GM18498 (cell line): ENCODE results near the gene LRRC8B.
"Not testable (repeated sequence)": the region's sequence is repeated elsewhere in the genome, so short reads cannot be mapped to it uniquely, and the experiment has no call there.

ENCODE experiments used
- ATAC-seq: cut with Tn5 transposase; IDR thresholded peaks from one replicate; pipeline ENCODE4 v1.9.1; 2021; ENCODE audit warnings: mild to moderate bottlenecking, moderate library complexity; ENCODE audit not compliant: unreplicated experiment

LRRC8B gene

DNA sequence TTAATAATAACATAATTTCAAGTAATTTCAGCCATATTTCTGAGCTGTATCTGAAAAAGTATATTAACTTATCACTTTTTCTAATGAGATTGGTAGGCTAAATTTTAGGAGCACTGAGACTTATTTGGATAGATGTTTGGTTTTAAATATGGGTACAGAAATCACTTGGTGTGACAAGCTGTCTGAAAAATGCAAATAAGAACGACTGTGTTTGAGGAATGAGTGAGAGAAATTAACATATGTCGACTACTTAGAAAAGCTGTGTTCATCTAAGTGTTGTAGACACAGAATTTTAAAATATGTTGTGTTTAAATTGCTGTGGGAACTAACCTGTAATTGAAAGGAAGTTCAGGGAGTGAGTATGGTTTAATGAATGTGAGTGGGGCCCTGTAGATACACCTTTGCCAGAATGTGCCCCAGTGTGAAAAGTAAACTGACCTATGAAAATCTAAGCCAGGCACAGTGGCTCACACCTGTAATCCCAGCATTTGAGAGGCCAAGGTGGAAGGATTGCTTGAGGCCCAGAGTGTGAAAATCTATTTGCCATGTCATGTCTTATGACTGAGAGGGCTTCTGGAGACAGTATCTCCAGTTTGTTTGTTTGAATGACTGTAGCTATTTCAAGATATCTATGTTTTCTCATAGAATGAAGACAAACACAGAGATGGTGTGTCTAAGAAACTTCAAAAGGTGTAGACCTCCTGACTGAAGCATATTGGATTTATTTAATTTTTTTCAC lies 54.5 kb downstream of the LRRC8B start:
- ATAC-seq: no peak

DNA sequence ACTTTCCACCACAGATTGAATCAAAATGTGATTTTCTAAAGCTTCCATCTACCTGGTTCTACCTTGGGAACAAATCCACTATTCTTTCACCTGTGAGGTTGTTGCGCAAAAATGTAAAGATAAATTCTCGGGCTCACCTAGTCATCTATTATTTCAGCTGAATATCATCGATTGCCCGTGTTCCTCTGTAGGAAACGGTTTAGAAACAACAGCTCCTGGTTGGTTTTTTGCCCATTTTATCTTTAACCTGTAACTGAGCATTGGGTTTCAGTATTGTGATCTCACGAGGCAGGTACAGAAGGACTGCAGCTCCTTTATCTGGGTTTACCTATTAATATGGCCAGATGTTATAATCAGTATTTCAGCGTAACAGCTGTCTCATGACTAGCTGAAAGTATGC lies 55.4 kb downstream of the LRRC8B start:
- ATAC-seq: no peak

DNA sequence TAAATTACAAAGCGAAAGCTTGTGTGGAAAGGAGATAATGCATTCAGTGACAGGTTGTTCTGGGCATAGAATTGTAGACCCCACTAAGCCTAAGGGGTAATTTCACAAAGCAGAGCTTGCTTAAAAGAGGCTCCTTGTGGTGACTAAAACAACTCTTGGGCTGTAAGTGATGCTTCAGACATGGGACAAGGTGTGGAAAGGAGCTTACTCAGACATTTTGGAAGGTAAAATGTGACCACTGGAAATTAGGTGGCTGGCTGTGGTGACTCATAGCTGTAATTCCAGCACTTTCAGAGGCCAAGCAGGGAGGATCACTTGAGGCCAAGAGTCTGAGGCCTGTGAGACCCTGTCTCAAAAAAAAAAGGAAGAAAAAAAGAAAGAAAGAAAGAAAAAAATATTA lies 57.2 kb downstream of the LRRC8B start:
- ATAC-seq: no peak

DNA sequence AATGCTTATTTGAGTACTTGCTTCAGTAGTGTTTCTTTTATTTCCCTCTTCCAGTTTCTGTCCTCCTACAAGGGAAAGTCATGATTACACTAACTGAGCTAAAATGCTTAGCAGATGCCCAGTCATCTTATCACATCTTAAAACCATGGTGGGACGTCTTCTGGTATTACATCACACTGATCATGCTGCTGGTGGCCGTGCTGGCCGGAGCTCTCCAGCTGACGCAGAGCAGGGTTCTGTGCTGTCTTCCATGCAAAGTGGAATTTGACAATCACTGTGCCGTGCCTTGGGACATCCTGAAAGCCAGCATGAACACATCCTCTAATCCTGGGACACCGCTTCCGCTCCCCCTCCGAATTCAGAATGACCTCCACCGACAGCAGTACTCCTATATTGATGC lies 57.9 kb downstream of the LRRC8B start:
- ATAC-seq: no peak

DNA sequence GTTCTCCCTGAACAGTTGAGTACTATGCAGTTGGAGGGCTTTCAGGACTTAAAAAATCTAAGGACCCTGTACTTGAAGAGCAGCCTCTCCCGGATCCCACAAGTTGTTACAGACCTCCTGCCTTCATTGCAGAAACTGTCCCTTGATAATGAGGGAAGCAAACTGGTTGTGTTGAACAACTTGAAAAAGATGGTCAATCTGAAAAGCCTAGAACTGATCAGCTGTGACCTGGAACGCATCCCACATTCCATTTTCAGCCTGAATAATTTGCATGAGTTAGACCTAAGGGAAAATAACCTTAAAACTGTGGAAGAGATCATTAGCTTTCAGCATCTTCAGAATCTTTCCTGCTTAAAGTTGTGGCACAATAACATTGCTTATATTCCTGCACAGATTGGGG lies 59.6 kb downstream of the LRRC8B start:
- ATAC-seq: no peak

DNA sequence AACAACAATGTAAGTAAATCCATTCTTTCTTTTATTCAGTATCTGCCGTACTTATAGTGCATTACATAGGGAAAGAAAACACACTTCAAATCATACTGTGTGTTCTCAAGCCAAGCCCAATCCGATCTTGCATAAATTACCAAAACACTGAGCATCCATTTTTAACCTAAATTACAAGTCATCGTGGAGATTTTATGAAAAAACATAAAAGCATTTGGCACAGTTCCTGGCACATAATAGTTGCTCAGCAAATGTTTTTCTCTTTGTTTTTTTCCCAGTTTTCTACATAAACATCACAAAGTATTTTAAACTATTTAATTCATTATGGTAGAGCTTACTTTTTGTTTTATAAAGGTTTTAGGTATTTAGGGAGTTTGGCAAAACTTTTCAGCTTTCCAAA lies 60.2 kb downstream of the LRRC8B start:
- no peak for ATAC-seq

DNA sequence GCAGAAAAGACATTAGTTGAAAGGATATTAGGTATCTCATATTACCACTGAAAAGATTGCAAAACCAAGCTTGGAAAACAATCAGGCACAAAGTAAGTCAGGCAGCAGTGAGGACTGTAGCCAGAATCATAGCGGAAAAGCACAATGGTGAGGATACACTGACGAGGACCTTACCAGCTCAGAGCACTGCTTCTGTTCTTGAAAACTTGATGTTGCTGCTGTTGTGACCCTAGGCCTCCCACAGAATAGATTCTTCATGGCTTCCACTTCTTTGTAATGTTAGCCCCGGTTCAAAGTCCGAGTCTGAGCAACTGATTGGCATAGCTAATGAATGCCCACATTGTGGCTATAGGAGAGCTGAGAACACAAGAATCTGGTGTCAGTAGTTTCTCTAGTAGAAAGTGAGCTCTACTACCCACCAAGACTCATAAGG lies 63.1 kb downstream of the LRRC8B start:
- no peak for ATAC-seq

DNA sequence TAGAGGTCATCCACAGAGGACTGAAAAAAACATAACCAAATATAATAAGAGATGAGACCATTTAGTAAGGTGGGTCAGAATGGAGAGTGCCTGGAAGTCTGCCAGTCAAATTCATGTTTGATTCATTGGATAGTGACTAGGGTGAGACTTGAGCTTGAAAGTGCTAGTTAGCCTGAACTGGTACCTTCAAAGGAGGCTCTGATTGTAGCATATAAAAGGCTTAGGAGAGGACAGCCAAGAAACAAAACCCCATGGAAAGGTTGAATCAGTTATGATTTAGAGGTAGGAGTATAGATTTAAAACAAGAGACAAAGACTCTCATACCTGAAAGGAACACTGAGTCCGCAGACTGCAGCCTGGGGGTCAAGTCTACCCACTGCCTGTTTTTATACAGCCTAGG lies 63.9 kb downstream of the LRRC8B start:
- no peak for ATAC-seq

DNA sequence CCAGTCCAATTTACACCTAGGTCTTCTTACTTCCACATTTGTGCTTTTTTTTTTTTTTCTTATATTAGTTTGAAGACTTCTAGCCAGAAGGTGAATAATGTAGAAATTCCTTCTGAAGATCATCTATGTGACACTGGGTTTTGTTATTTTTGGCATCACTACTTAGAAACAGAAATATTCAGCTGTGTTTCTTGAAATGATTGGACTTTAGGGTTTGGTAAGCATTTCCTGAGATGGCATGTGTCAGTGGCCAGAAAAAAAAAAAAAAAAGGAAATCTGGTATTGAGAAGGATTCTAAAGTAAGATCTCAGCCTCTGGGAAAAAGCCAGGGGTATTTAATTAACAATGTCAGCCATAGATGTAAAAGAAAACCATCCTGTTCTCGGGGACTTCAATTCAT lies 64.9 kb downstream of the LRRC8B start:
- no peak for ATAC-seq

DNA sequence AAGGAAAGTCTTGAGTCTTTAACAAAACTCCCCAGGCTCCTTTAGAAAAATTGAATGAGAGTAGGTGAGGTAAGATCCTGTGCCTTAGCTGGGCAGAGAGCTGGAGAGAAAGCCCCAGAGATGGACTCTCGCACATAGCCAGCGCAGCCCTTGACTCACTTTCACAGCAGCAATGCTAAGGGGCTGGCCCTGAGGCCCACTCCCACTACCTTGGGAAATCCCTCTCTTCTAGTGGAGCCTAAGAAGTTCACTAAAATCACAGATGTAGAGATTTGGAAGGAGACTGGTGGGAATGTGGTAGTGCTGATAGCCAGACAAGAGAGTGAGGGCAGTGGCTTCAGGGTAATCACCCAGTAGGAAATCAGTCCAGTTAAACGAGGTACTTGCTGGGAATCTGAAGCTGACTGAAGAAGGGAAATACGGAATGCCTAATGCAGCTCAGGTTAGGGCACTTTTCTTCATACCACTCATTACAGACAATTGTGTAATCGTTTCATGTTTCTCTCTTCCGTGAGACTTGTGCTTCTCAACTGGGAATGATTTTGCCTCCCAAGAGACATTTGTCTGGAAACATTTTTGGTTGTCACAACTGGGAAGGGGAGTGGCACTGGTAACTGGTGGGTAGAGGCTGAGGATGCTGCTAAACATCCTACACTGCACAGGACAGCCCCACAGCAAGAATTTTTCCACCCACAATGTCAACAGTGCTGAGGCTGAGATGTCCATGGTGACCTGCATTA lies 65.9 kb downstream of the LRRC8B start:
- no peak for ATAC-seq

DNA sequence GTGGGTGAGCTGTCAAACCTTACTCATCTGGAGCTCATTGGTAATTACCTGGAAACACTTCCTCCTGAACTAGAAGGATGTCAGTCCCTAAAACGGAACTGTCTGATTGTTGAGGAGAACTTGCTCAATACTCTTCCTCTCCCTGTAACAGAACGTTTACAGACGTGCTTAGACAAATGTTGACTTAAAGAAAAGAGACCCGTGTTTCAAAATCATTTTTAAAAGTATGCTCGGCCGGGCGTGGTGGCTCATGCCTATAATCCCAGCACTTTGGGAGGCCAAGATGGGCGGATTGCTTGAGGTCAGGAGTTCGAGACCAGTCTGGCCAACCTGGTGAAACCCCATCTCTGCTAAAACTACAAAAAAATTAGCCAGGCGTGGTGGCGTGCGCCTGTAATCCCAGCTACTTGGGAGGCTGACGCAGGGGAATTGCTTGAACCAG lies 68.3 kb downstream of the LRRC8B start:
- not testable (repeated sequence) for ATAC-seq

DNA sequence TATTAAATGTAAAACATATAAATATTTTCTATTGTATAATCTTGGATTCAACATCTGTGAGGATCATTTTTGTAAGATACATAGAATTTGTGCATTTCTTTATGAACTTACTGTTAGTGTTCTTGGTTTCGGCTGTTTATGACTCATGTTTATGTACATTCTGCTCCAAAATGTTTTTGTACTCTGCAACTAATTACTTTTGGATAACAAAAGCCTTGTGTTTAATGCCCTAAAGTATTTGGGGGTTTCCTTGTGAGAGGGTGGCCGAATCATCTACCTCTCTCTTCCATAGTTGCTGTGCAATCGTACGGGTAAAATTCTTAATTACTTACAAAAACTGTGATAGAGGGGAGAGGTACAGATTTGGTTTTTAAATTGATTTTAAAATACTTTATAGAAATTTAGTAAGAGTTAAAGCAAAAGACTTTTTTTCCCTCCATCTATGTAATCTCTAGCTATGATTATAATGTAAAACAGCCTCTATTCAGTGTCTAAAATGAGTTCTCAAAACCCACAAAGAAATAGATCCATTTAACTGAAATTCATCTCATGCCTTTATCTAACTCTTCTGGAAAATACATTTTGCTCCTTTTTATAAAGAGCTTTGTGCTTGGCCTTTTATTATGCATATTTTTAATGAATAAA lies 69.6 kb downstream of the LRRC8B start:
- no peak for ATAC-seq

DNA sequence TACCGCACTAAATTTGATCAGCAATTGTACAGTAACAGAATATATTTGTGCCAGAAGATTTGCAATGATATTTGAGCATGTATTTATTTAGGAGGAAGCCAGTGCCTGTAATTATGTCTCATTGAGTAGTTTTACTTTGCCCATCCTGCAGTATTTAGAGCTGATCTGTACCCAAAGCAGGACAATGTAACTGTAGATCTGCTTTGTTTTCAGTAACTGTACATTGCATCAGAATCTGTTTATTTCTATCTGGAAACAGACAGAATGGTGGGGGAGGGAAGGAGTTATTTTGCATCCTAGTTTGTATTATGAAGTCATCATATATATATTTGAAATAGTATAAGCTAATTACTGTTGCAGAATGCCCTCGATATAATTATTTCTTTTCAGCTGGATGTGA lies 72.1 kb downstream of the LRRC8B start:
- ATAC-seq: no peak

DNA sequence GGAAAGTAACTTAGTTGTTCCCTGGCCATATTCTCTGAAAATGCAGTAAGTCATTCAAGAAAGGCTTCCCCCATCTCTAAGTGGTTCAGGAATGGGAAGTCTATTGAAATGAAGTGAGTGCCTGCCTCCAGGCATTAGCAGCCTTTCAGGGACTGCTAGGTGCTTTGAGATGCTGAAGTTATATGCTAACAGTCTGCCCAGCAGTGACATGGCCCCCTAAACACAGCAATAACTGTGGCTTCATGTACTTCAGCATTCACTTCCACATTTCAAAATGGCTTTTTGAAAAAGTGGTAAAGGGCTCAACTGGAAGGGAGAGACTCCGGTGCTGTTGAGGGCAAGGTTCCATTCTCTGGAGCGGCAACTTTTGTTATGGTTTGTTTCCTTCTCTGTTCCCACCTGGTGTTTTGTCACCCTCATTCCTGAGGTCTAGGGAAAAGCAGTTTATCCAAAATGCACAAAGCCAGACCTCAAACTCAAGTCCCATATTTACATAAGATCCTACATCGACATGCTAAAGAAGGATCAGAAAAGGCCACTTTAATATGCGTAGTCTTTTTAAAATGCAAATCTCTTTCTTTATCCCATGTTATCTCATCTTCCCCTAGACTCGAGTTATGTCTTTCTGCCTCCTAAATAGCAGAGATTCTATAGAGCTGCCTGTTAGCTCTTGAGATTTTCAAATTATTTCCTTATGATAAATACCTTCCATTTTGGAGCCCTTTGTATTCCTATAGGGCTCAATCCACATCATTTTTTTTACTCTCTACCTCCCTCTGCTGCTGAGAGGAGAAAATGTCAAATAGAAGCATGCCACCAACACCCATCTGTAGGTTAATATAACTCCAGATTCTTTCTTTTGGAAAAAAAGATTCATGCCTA lies 74.1 kb downstream of the LRRC8B start:
- ATAC-seq: peak; percentile 59

DNA sequence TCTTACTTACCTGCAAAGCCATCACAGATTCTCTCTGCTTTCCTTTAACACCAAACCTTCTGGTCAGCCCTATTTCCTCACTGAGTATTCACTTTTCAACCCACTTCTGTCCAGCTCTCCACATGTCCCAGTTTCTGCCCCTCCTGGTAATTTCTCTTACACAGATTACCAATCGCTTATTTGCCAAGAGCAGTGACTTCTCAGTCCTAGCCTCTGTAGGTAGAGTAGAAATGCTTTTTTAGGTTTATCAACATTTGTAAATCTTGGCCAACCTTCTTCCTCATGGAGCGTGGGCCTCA lies 74.7 kb downstream of the LRRC8B start:
- ATAC-seq: no peak

DNA sequence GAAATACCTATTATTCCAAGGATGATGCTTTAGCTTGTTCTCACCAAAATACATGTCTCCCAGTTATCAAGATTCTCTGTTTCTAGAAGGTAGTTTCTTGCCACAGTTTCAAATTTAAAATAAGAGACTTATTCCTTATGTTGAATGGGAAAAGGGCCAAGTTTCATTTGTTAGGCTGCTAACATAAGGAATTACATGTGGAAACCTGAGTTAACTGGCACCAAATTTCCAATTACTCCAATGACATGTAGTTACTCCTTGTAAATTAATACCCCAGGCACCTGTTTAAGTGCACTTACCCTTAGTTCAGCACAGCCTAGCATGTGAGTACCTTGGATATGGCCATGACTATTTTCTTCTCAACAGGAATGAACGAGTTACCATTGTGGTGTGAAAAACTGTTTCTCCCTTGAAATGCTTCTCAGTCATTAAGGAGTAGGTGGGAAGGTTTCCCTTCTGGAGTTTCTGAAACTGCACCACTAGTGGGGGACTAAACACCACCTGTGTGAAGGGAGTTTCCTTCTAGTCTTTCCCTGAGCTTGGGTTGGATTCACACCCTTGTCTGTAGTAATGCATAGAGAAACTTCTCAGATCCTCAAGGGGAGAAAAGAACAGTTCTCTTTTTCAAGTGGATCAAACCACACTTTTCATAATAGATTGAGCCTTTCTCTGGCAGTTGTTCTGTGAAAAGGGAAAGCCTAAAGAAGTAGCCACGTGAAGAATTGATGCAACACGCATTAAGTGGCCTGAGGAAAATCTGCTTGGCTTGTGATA lies 76.0 kb downstream of the LRRC8B start:
- no peak for ATAC-seq

DNA sequence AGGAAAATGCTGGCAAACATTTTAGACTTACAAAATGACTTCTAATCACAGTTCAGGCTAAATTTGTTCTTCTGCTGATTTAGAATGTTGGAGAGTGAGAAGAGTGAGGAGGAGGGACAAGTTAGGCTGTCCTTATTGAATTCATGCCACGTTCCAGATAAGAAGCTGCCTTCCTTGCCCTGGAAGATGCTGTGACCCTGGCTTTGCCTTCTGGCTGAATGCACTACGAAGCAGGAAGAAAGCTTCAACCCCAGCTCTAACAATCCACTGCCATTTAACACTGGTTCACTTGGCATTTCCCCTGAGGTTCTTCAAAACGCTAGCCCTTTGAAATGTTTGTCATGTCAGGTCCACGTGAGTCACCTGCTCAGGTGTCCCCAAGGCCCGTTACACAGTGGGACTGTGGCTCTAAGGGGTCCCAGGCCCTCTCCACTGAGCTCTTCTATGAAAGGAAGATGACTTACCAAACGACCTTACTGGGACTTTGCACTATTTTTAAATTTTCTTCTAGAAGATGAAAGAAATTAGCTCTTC lies 78.3 kb downstream of the LRRC8B start:
- ATAC-seq: no peak

DNA sequence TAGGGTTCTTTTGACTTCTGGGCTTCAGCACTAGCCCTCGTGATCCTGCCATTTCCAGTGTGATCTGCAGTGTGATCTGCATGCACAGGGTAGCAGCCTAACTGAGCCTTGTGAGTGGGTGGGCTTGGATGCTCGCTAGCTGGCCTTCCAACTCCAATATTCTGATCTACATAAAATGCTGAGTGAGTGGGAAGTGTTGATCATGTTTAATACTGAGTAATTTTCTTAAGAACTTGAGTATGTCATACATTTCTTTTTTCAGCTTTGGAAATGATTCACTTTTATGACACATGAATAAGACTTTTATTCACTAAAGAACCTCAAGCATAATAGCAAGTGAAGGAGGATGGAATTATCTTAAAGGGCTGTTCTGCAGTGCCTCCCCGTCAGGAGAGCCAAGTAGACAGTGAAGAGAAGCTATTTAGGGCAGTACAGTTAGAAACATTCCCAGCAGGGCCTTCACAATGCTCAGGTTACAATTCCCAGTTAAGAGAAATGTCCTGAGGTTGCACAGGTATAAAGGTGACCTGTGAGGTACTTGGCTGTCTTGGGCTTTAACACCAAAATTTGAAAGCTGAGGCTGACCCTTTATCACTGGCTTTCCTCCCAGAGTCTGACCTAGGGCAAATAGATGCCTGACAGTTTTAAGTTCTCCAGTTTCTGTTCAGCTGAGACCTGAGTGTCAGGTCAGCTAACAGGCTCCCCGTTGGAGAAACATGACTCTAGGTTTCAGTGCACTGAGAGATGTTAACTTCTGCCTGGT lies 79.2 kb downstream of the LRRC8B start:
- no peak for ATAC-seq

DNA sequence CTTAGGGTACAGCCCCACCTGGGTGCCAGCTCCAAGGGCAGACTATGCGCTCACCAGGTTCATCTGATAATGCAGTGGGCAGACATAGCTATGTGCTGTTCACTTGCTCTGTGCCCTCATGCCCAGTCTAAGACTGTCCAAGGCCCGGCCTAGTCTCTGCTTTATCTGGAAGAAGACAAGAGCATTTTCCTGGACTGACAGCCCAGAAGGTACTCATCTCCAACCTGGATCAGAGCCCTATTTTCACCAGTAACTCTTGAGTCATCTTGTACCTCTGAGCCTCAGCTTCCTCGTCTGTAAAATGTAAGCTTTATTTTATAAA lies 79.7 kb downstream of the LRRC8B start:
- no peak for ATAC-seq

DNA sequence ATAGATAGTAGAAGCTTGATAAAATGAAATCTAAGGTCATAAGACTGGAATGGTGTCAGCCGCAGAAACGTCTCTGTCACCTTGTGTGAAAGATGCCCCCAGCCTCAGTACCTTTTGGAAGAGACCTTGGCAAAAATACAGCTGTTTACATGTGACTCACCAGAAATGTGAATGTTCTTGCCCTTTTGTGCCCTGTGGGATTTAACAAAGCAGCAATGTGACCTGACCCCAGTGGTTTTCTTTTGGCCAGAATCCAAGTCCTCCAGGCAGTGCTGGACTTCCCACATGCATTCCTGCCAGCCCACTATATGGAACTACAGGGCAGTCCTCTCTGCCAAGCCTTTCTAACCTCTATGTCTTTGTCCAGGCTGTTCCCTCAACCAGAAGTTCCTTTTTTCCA lies 81.1 kb downstream of the LRRC8B start:
- no peak for ATAC-seq
